ENCODE measurements around the gene GPSM1. TPM values are rescaled to one million over a fixed set of nuclear protein-coding genes. Genes with fewer than 3 reads are reported as not detected.

GPSM1 gene
- total RNA-seq, 1 experiment from 2014 or later = 24.7 TPM

DNA sequence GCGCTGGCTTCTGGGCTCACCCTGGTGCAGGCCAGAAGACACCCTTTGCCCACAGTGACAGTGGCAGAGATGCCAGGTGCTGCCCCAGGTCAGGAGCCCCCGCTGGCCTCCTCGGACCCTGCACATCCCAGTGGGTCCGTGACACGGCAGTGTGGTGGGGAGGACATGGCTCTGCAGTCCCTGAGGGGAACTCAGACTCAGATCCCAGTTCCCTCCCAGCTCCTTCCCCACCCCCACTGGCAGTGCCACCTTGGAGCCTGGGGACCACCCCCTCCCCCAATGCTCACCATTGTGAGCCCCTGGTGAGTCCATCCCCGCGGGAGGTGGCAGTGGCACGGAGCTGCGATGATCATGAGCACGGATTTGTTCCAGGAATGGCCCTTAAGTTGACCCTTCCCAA is 22.9 kb upstream of the GPSM1 start:
- Histone ChIP-seq H4K8ac (replicated peaks; ENCODE audit: insufficient read length, low read depth, low read length) (no peak overlapping the region), H2AFZ (ENCODE audit: low read length) (no peak overlapping the region), H3T11ph (ENCODE audit: low read length) (no peak overlapping the region), H2BK15ac (ENCODE audit: low read depth, low read length) (no peak overlapping the region), H3K23me2 (ENCODE audit: insufficient read length, low read depth, low read length, poor library complexity, severe bottlenecking) (no peaks in the 10 kb centered on the region), H3K4ac (ENCODE audit: low read depth, low read length) (no peak overlapping the region), H3K79me2 (ENCODE audit: insufficient read depth, low read length) (no peaks in the 10 kb centered on the region), H3K9me3 (ENCODE audit: control insufficient read depth, low read depth, low read length) (no peaks in the 10 kb centered on the region), H3K4me1 (ENCODE audit: insufficient read depth, low read length) (no peaks in the 10 kb centered on the region), H2BK120ac (ENCODE audit: low read depth, low read length, poor library complexity, severe bottlenecking) (no peak overlapping the region), H3K27ac (ENCODE audit: insufficient read length, low read depth, low read length) (no peak overlapping the region), H3K56ac (ENCODE audit: insufficient read length, low read depth, low read length) (no peak overlapping the region), H2BK20ac (ENCODE audit: low read depth, low read length, poor library complexity, severe bottlenecking) (no peak overlapping the region), H3K79me1 (ENCODE audit: insufficient read depth, low read depth, low read length, poor library complexity, severe bottlenecking) (no peaks in the 10 kb centered on the region), H3K14ac (ENCODE audit: insufficient read depth, low read length) (no peak overlapping the region), H3K4me2 (ENCODE audit: insufficient read depth, insufficient read length, low read length) (no peak overlapping the region), H4K5ac (ENCODE audit: insufficient read length, low read depth, low read length) (no peak overlapping the region), H3K18ac (ENCODE audit: insufficient read length, low read depth, low read length) (no peak overlapping the region), H2AK5ac (ENCODE audit: insufficient read length, low read length) (no peak overlapping the region), H3K27me3 (ENCODE audit: insufficient read depth, low read length) (no peaks in the 10 kb centered on the region), H3K9ac (ENCODE audit: extremely low read depth, insufficient read length, low read length) (no peak overlapping the region), H4K20me1 (ENCODE audit: control insufficient read depth, insufficient read depth, insufficient read length) (no peaks in the 10 kb centered on the region), H2BK5ac (ENCODE audit: insufficient read length, low read length) (no peak overlapping the region), H3K23ac (ENCODE audit: insufficient read length, low read depth, low read length) (no peak overlapping the region), H4K91ac (ENCODE audit: insufficient read length, low read depth, low read length) (no peak overlapping the region), H2BK12ac (ENCODE audit: insufficient read length, low read depth, low read length) (no peak overlapping the region)
- H3K4me1 Mint-ChIP-seq = no peaks in the 10 kb centered on the region
- H3K36me3 Mint-ChIP-seq (ENCODE audit: insufficient read depth in 1 of 3, low read depth in 3 of 3) = no peaks in the 10 kb centered on the region
- no peaks in the 10 kb centered on the region for H3K27me3 Mint-ChIP-seq (ENCODE audit: low read depth)
- TF ChIP-seq, protein P1, sequence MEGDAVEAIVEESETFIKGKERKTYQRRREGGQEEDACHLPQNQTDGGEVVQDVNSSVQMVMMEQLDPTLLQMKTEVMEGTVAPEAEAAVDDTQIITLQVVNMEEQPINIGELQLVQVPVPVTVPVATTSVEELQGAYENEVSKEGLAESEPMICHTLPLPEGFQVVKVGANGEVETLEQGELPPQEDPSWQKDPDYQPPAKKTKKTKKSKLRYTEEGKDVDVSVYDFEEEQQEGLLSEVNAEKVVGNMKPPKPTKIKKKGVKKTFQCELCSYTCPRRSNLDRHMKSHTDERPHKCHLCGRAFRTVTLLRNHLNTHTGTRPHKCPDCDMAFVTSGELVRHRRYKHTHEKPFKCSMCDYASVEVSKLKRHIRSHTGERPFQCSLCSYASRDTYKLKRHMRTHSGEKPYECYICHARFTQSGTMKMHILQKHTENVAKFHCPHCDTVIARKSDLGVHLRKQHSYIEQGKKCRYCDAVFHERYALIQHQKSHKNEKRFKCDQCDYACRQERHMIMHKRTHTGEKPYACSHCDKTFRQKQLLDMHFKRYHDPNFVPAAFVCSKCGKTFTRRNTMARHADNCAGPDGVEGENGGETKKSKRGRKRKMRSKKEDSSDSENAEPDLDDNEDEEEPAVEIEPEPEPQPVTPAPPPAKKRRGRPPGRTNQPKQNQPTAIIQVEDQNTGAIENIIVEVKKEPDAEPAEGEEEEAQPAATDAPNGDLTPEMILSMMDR (conservative IDR thresholded peaks at IDR 0.05) = no peak
- H3K4me3 Mint-ChIP-seq = no peak overlapping the region
- no CpG with 5 or more reads among the region's 10 CpGs for WGBS (ENCODE audit: extremely low coverage, insufficient read length, low lambda C conversion rate)
- DNase-seq = no peak
- H3K27ac Mint-ChIP-seq = no peak overlapping the region; a peak in 1 of 7 replicates
- H3K9me3 Mint-ChIP-seq = no peaks in the 10 kb centered on the region
